Peyer's patch (tissue), 4 donors: Measurements from ENCODE around the gene VANGL2.

Source experiments
- CTCF ChIP-seq, 6 experiments: fragments of 450-650 bp in 4 of 6; fragments of 200-600 bp in 2 of 6; sonication (generic) in 1 of 6; IDR thresholded peaks; one replicate each; pipeline ENCODE4 v1.5.1; 2017 to 2019; ENCODE audit warnings: antibody characterized with exemption in 6 of 6, mild to moderate bottlenecking in 3 of 6, moderate library complexity in 1 of 6
- POLR2A ChIP-seq, 2 donors: fragments of 450-650 bp; IDR thresholded peaks; one replicate each; pipeline ENCODE4 v1.5.1; 2017; ENCODE audit warnings: antibody characterized with exemption in 2 of 2, mild to moderate bottlenecking in 2 of 2, moderate library complexity in 2 of 2

- TF ChIP-seq POLR2A (IDR thresholded peaks at IDR 0.05) (no peak), CTCF (IDR thresholded peaks at IDR 0.05) (no peak)
Observed at GRCh38 chr1:160366731-160367515, 33.4 kb upstream of the VANGL2 start, which contains the start of gene NHLH1.
